ENCODE results near the gene GPR176. TPM values are rescaled to one million over a fixed set of nuclear protein-coding genes. Genes with fewer than 3 reads are reported as not detected.

The GPR176 gene
- total RNA-seq, 1 donor from 2014 or later = 0.23 TPM

GRCh38 chr15:39885099-39885777 is 34.8 kb downstream of the GPR176 start:
- no peak for DNase-seq (ENCODE audit: low spot score)
- no peaks in the 10 kb centered on the region for H3K4me1 Mint-ChIP-seq (ENCODE audit: low read depth)
- intact Hi-C loops (cut with micrococcal nuclease) = loop anchor here (5.0 kb wide), 1 partner anchor 387 kb away; no protein-coding TSS in a partner anchor
- no peaks in the 10 kb centered on the region for H3K36me3 Mint-ChIP-seq (ENCODE audit: low read depth)
- peaks cover 13% of the 10 kb centered on the region for H3K27me3 Mint-ChIP-seq (ENCODE audit: insufficient read depth)
- H3K27ac Mint-ChIP-seq = no peak overlapping the region
- no peaks in the 10 kb centered on the region for H3K9me3 Mint-ChIP-seq
- H3K4me3 Mint-ChIP-seq = no peak overlapping the region

GRCh38 chr15:39884351-39884750 is 35.7 kb downstream of the GPR176 start:
- intact Hi-C loops (cut with micrococcal nuclease) = no loop called here
- DNase-seq (ENCODE audit: low spot score) = no peak
- Mint-ChIP-seq H3K4me1 (ENCODE audit: low read depth) (no peaks in the 10 kb centered on the region), H3K4me3 (no peak overlapping the region), H3K9me3 (no peaks in the 10 kb centered on the region), H3K27ac (no peak overlapping the region), H3K36me3 (ENCODE audit: low read depth) (no peaks in the 10 kb centered on the region), H3K27me3 (ENCODE audit: insufficient read depth) (peaks cover 13% of the 10 kb centered on the region)

GRCh38 chr15:39882602-39883001 is 37.5 kb downstream of the GPR176 start:
- H3K9me3 Mint-ChIP-seq = no peaks in the 10 kb centered on the region
- no peaks in the 10 kb centered on the region for H3K4me1 Mint-ChIP-seq (ENCODE audit: low read depth)
- DNase-seq (ENCODE audit: low spot score) = no peak
- H3K4me3 Mint-ChIP-seq = no peak overlapping the region
- H3K27ac Mint-ChIP-seq = no peak overlapping the region
- no peaks in the 10 kb centered on the region for H3K36me3 Mint-ChIP-seq (ENCODE audit: low read depth)
- H3K27me3 Mint-ChIP-seq (ENCODE audit: insufficient read depth) = peaks cover 15% of the 10 kb centered on the region
- intact Hi-C loops (cut with micrococcal nuclease) = no loop called here

GRCh38 chr15:39881790-39882189 is 38.3 kb downstream of the GPR176 start:
- no peak overlapping the region for H3K4me3 Mint-ChIP-seq
- H3K36me3 Mint-ChIP-seq (ENCODE audit: low read depth) = no peaks in the 10 kb centered on the region
- no peaks in the 10 kb centered on the region for H3K9me3 Mint-ChIP-seq
- no peak for DNase-seq (ENCODE audit: low spot score)
- H3K27me3 Mint-ChIP-seq (ENCODE audit: insufficient read depth) = peaks cover 20% of the 10 kb centered on the region
- intact Hi-C loops (cut with micrococcal nuclease) = no loop called here
- H3K27ac Mint-ChIP-seq = no peak overlapping the region
- H3K4me1 Mint-ChIP-seq (ENCODE audit: low read depth) = no peaks in the 10 kb centered on the region

GRCh38 chr15:39880718-39881387 is 39.2 kb downstream of the GPR176 start:
- H3K36me3 Mint-ChIP-seq (ENCODE audit: low read depth) = no peaks in the 10 kb centered on the region
- intact Hi-C loops (cut with micrococcal nuclease) = no loop called here
- H3K27ac Mint-ChIP-seq = no peak overlapping the region
- no peak for DNase-seq (ENCODE audit: low spot score)
- peaks cover 20% of the 10 kb centered on the region for H3K27me3 Mint-ChIP-seq (ENCODE audit: insufficient read depth)
- H3K4me1 Mint-ChIP-seq (ENCODE audit: low read depth) = no peaks in the 10 kb centered on the region
- H3K4me3 Mint-ChIP-seq = no peak overlapping the region
- no peaks in the 10 kb centered on the region for H3K9me3 Mint-ChIP-seq

GRCh38 chr15:39878406-39878785 is 41.7 kb downstream of the GPR176 start:
- Mint-ChIP-seq H3K9me3 (no peaks in the 10 kb centered on the region), H3K27me3 (ENCODE audit: insufficient read depth) (peaks cover 7% of the 10 kb centered on the region), H3K27ac (no peak overlapping the region), H3K4me3 (no peak overlapping the region), H3K4me1 (ENCODE audit: low read depth) (no peaks in the 10 kb centered on the region), H3K36me3 (ENCODE audit: low read depth) (no peaks in the 10 kb centered on the region)
- no peak for DNase-seq (ENCODE audit: low spot score)
- intact Hi-C loops (cut with micrococcal nuclease) = no loop called here

GRCh38 chr15:39874890-39875549 is 45.0 kb downstream of the GPR176 start:
- H3K9me3 Mint-ChIP-seq = no peaks in the 10 kb centered on the region
- no peak for DNase-seq (ENCODE audit: low spot score)
- peaks cover 12% of the 10 kb centered on the region for H3K27me3 Mint-ChIP-seq (ENCODE audit: insufficient read depth)
- no peaks in the 10 kb centered on the region for H3K4me1 Mint-ChIP-seq (ENCODE audit: low read depth)
- H3K27ac Mint-ChIP-seq = no peak overlapping the region
- intact Hi-C loops (cut with micrococcal nuclease) = loop anchor here (1.0 to 2.0 kb wide), 2 partner anchors 89 to 188 kb away; no protein-coding TSS in a partner anchor
- no peak overlapping the region for H3K4me3 Mint-ChIP-seq
- H3K36me3 Mint-ChIP-seq (ENCODE audit: low read depth) = no peaks in the 10 kb centered on the region

- DNase-seq (ENCODE audit: low spot score) = no peak
- H3K27me3 Mint-ChIP-seq (ENCODE audit: insufficient read depth) = peaks cover 17% of the 10 kb centered on the region
- H3K4me1 Mint-ChIP-seq (ENCODE audit: low read depth) = no peaks in the 10 kb centered on the region
- H3K36me3 Mint-ChIP-seq (ENCODE audit: low read depth) = no peaks in the 10 kb centered on the region
- H3K27ac Mint-ChIP-seq = no peak overlapping the region
- no peak overlapping the region for H3K4me3 Mint-ChIP-seq
- intact Hi-C loops (cut with micrococcal nuclease) = loop anchor here (2.0 kb wide), 1 partner anchor 187 kb away; no protein-coding TSS in a partner anchor
- no peaks in the 10 kb centered on the region for H3K9me3 Mint-ChIP-seq
Measured at GRCh38 chr15:39873978-39874377, 46.1 kb downstream of the GPR176 start.

- intact Hi-C loops (cut with micrococcal nuclease) = no loop called here
- no peak overlapping the region for H3K4me3 Mint-ChIP-seq
- no peak overlapping the region for H3K27ac Mint-ChIP-seq
- no peaks in the 10 kb centered on the region for H3K36me3 Mint-ChIP-seq (ENCODE audit: low read depth)
- peaks cover 21% of the 10 kb centered on the region for H3K27me3 Mint-ChIP-seq (ENCODE audit: insufficient read depth)
- no peak for DNase-seq (ENCODE audit: low spot score)
- no peaks in the 10 kb centered on the region for H3K9me3 Mint-ChIP-seq
- no peaks in the 10 kb centered on the region for H3K4me1 Mint-ChIP-seq (ENCODE audit: low read depth)
Measured at GRCh38 chr15:39870537-39870936, 49.5 kb downstream of the GPR176 start.

- Mint-ChIP-seq H3K27ac (no peak overlapping the region), H3K4me1 (ENCODE audit: low read depth) (no peaks in the 10 kb centered on the region), H3K9me3 (no peaks in the 10 kb centered on the region), H3K4me3 (no peak overlapping the region), H3K36me3 (ENCODE audit: low read depth) (no peaks in the 10 kb centered on the region), H3K27me3 (ENCODE audit: insufficient read depth) (peaks cover 24% of the 10 kb centered on the region)
- intact Hi-C loops (cut with micrococcal nuclease) = no loop called here
- DNase-seq (ENCODE audit: low spot score) = no peak
Measured at GRCh38 chr15:39869858-39870515, 50.1 kb downstream of the GPR176 start.

- H3K9me3 Mint-ChIP-seq = no peaks in the 10 kb centered on the region
- H3K36me3 Mint-ChIP-seq (ENCODE audit: low read depth) = no peaks in the 10 kb centered on the region
- no peaks in the 10 kb centered on the region for H3K4me1 Mint-ChIP-seq (ENCODE audit: low read depth)
- H3K4me3 Mint-ChIP-seq = no peak overlapping the region
- H3K27me3 Mint-ChIP-seq (ENCODE audit: insufficient read depth) = peaks cover 29% of the 10 kb centered on the region
- H3K27ac Mint-ChIP-seq = no peak overlapping the region
- DNase-seq (ENCODE audit: low spot score) = no peak
- intact Hi-C loops (cut with micrococcal nuclease) = no loop called here
Measured at GRCh38 chr15:39869254-39869653, 50.8 kb downstream of the GPR176 start.

- Mint-ChIP-seq H3K36me3 (ENCODE audit: low read depth) (no peaks in the 10 kb centered on the region), H3K9me3 (no peaks in the 10 kb centered on the region), H3K27me3 (ENCODE audit: insufficient read depth) (peaks cover 33% of the 10 kb centered on the region), H3K27ac (no peak overlapping the region), H3K4me1 (ENCODE audit: low read depth) (no peaks in the 10 kb centered on the region), H3K4me3 (no peak overlapping the region)
- DNase-seq (ENCODE audit: low spot score) = no peak
- intact Hi-C loops (cut with micrococcal nuclease) = no loop called here
Measured at GRCh38 chr15:39868396-39868795, 51.7 kb downstream of the GPR176 start.

GRCh38 chr15:39864116-39864515 is 56.0 kb downstream of the GPR176 start:
- Mint-ChIP-seq H3K27me3 (ENCODE audit: insufficient read depth) (peaks cover 23% of the 10 kb centered on the region), H3K36me3 (ENCODE audit: low read depth) (no peaks in the 10 kb centered on the region), H3K4me1 (ENCODE audit: low read depth) (no peaks in the 10 kb centered on the region), H3K27ac (no peak overlapping the region), H3K9me3 (no peaks in the 10 kb centered on the region), H3K4me3 (no peak overlapping the region)
- DNase-seq (ENCODE audit: low spot score) = no peak
- intact Hi-C loops (cut with micrococcal nuclease) = no loop called here
